LNCaP clone FGC (cell line): ENCODE measurements around the gene SARDH.
A peak's percentile ranks its signal among the peaks of the same experiment; 100 is the strongest.

Source experiments
- DNase-seq: peaks from one replicate; pipeline ENCODE4 v3.0.0-alpha.2; 2011; ENCODE audit warnings: low read depth
- H3K4me3 ChIP-seq: 2 replicates; pipeline ENCODE4 v1.5.1; 2011; ENCODE audit warnings: mild to moderate bottlenecking, low read depth, low read length, control low read depth
- CTCF ChIP-seq: IDR thresholded peaks from 2 replicates; pipeline ENCODE4 v1.5.1; 2012; ENCODE audit warnings: mild to moderate bottlenecking; ENCODE audit not compliant: control insufficient read depth, insufficient read depth; ENCODE audit errors: extremely low read depth

SARDH gene

GRCh38 chr9:133726401-133727276 lies 11.5 kb downstream of the SARDH start:
- H3K4me3 ChIP-seq: no peak overlapping the region
- peak; percentile 76 for TF ChIP-seq CTCF
- DNase-seq: no peak

GRCh38 chr9:133725886-133726285 lies 12.3 kb downstream of the SARDH start:
- DNase-seq: no peak
- no peak overlapping the region for H3K4me3 ChIP-seq
- TF ChIP-seq CTCF: no peak

- no peak for DNase-seq
- TF ChIP-seq CTCF: no peak
- no peak overlapping the region for H3K4me3 ChIP-seq
Measured at GRCh38 chr9:133718563-133719315, 19.4 kb downstream of the SARDH start.

- H3K4me3 ChIP-seq: no peak overlapping the region
- DNase-seq: no peak
- no peak for TF ChIP-seq CTCF
Measured at GRCh38 chr9:133717113-133718031, 20.8 kb downstream of the SARDH start.

GRCh38 chr9:133716564-133717112 lies 21.5 kb downstream of the SARDH start:
- TF ChIP-seq CTCF: no peak
- no peak for DNase-seq
- H3K4me3 ChIP-seq: no peak overlapping the region

- TF ChIP-seq CTCF: peak; percentile 45
- no peak for DNase-seq
- no peak overlapping the region for H3K4me3 ChIP-seq
Measured at GRCh38 chr9:133715866-133716563, 22.1 kb downstream of the SARDH start.
